Measurements from ENCODE around the gene DUSP16.
A peak's percentile ranks its signal among the peaks of the same experiment; 100 is the strongest.
"Not testable (repeated sequence)": the region's sequence is repeated elsewhere in the genome, so short reads cannot be mapped to it uniquely, and the experiment has no call there.

DUSP16 gene

DNA sequence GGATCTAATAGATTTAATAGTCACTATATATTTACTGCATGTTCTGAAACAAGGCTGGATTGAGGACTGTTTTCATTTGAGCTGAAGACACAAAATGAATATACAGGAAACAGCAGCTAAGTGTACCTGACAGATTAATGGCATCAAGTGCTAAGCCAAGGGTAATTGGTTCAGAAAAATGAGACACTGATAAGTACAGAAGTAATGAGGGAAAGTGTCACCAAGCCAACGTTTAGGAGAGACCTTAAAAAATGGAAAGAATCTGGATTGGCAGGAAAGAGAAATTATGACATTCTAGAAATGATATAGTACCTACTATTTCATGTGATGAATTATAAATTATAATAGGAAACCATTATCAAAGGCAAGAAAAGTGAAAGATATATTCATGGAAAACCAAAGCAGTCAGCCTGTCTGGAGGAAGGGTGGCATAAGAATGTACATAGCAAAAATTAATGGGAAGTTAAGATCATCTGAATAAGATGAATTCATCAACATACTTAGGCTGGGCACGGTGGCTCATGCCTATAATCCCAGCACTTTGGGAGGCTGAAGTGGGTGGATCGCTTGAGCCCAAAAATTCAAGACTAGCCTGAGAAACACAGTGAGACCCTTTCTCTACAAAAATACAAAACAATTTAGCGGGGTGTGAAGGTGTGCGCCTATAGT lies 21.0 kb upstream of the DUSP16 start:
- no peak for DNase-seq (ENCODE audit: low read depth)

DNA sequence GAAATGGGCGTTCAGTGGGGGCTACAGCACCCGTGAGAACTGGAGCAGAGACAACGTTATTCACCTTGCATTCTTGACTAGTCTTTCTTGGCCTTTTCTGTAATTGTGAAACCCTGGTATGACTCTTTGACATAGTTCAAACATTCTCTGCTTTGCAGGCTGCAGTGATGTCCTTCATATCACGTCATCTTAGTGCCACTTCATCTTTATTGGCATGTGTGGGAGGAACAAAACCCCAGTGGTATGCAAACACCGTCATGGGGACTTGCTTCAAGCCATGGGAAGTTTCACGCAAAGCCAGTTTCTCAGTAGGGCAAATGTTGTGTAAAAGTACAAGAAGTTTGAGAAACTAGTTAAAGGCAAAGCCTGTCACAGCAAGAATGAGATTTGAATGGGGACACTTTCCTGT lies 20.2 kb upstream of the DUSP16 start:
- DNase-seq (ENCODE audit: low read depth) = no peak

- DNase-seq (ENCODE audit: low read depth) = no peak
Measured at GRCh38 chr12:12582193-12582881, 19.7 kb upstream of the DUSP16 start.

- DNase-seq (ENCODE audit: low read depth) = not testable (repeated sequence)
Measured at GRCh38 chr12:12580716-12581115, 18.1 kb upstream of the DUSP16 start.

GRCh38 chr12:12577786-12578185 lies 15.1 kb upstream of the DUSP16 start:
- DNase-seq (ENCODE audit: low read depth) = no peak

DNA sequence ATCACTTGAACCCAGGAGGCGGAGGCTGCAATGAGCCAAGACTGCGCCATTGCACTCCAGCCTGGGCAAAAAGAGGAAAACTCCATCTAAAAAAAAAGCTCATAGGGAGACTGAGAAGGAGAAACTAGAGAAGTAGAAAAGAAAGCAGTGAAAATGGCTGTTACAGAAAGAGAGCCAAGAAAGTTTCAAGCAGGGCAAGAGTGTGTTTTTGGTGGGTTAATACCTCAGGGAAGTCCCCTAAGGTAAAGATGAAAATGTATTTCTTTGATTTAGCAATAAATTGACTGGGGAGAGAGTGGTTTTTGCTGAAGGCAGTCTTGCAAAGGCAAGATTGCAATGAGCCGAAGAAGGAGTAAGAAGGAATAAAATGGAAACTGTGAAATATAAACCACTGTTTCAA lies 10.0 kb upstream of the DUSP16 start:
- DNase-seq (ENCODE audit: low read depth) = no peak

GRCh38 chr12:12565971-12566370 lies 3.3 kb upstream of the DUSP16 start:
- DNase-seq (ENCODE audit: low read depth) = not testable (repeated sequence)

DNA sequence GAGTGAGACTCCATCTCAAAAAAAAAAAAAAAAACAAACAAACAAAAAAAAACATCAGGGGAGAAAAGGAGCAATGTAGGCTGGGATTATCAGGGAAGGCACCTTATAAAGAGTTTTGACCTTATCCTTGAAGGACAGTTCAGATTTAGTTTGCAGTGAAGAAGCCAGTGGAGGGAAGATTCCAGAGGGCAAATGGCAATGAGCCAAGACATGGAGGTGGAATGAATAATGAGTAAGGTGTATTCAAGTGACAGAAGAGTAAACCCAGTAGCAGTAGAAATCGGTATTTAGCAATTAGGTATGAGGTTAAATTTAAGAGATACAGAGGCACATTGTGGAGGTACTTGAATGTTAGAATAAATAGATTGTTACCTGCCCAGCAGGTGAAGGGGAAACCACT lies 2.2 kb upstream of the DUSP16 start:
- no peak for DNase-seq (ENCODE audit: low read depth)

DNA sequence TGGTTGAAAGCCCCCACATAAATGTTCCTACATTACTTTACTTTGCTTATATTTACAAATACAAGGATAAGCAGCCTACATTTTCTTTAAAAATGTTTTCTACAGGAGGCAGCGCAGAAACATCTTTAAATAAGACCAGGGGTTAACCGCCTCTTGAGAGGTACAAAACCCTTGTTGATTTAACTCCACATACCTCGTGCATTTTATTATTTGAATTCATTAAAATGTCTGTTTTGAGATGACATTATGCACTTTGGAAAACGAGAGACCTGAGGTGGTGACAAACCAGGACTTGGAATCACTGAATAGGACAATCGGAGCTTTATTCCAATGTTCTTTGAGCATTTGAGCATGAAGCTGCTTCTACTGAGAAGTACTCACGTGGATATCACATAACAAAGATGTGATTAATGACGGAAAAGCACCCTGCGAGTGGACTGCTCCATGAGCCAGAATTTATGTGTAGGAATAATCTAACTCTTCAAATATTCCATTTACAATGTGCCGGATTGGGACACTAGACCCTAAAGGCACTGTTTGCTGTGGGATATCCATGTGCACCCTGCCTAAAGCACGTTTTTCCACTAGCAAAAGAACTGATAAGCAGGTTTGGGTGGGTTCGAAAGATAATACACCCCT lies 746 bp upstream of the DUSP16 start:
- no peak for DNase-seq (ENCODE audit: low read depth)

GRCh38 chr12:12562016-12562483 lies 613 bp downstream of the DUSP16 start:
- no peak for DNase-seq (ENCODE audit: low read depth)

DNA sequence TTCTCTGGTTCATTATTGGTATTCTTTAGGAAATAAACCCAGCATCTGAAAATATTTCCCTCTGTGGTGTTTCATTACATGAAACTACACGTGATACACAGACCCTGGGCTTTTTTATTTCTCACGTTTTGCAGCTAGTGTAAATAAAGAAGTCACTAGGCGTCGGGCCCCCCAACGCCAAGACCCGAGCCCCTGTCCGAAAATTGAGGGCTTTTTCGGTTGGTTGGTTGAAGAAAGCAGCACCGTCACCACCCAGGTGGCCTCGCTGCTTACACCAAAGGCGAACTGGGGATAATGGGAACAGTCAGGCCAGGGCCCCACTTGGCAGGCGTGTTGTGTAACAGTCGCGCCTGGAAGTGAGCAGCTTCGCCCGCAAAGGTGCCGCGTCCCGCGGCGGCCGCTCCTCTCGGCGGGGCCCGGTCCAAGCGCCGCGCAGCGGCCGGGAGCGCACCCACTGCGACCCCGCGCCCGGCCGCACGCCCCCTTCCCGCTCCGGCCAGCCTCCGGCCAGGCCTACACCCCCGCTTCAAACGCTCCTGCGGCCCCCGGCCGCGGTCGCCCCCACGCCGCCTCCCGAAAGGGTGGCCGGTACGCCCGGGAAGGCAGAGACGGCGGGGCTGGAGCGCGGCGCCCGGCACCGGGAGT lies 1.2 kb downstream of the DUSP16 start:
- DNase-seq (ENCODE audit: low read depth) = no peak

DNA sequence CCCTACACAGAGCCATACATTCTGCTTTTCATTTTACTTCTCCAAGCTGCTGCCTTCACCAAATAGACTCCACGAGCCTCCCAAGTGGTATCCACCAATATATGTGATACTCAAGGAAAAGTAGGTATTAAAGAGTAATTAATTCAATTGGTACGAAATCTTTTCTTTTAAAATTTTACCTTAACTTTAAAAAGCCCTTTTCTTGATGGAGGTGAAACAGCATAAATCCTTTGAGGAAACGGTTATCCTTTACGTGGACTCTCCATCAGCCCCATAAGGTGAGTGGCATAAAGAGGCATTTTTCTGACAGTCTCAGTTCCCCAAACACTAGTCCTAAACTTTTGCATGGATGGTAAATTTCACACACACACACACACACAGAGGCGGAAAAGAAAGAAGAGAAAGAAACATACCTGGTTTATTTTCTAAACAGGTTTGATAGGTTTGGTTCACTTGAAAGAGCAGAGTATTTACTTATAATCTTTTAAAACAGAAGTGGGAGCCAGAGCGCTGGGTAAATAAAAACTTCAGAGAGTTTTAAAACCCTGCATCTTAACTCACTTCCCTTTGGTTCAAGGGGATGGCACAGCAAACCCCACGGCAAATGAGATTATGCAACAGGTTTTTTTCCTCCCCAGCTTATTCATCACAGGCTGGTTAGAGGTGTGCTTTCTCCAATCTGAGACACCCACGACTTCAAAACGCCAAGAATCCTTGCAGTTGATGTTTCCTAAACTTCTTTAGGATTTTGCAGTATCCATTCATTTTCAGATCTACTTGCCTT lies 1.9 kb downstream of the DUSP16 start:
- peak; percentile 33 for DNase-seq (ENCODE audit: low read depth)

GRCh38 chr12:12559719-12560296 lies 2.9 kb downstream of the DUSP16 start:
- no peak for DNase-seq (ENCODE audit: low read depth)

DNA sequence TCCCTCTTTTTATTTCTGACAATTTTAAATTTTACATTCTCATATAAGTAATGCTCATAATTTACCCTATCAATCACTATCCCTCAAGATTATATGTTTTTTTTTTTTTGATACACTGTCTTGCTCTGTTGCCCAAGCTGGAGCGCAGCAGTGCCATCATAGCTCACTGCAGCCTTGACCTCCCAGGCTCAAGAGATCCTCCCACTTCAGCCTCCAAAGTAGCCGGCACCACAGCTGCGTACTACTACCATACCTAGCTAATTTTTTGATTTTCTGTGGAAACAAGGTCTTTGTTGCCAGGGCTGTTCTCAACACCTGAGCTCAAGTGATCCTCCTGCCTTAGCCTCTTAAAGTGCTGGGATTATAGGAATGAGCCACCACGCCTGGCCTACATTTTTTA lies 4.4 kb downstream of the DUSP16 start:
- no peak for DNase-seq (ENCODE audit: low read depth)

- DNase-seq (ENCODE audit: low read depth) = no peak
Measured at GRCh38 chr12:12557733-12558132, 4.9 kb downstream of the DUSP16 start.

DNA sequence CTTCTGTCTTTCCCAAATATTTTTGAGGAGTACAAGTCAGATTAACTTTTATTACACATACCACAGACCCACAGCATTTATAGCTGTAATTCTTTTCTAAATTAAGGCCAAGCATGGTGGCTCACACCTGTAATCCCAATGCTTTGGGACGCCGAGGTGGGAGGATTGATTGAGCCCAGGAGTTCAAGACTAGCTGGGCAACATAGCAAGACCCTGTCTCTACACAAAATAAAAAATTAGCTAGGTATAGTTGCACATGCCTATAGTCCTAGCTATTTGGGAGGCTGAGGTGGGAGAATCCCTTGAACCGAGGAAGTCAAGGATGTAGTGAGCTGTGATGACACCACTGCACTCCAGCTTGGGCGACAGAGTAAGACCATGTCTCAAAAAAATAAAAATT lies 7.0 kb downstream of the DUSP16 start:
- DNase-seq (ENCODE audit: low read depth) = no peak

- no peak for DNase-seq (ENCODE audit: low read depth)
Measured at GRCh38 chr12:12553208-12553785, 9.4 kb downstream of the DUSP16 start.

DNA sequence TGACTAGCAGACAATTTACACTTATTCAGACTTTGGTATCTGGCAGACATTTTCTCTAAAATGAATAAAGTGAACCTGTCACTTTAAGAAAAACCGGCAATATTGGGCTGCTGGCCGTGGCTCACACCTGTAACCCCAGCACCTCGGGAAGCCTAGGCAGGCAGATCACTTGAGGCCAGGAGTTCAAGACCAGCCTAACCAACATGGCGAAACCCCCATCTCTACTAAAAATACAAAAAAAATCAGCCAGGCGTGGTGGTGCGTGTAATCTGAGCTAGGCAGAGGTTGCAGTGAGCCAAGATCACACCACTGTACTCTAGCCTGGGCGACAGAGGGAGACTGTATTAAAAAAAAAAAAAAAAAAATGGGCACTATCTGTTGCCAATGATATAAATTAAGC lies 11.5 kb downstream of the DUSP16 start:
- DNase-seq (ENCODE audit: low read depth) = no peak

- no peak for DNase-seq (ENCODE audit: low read depth)
Measured at GRCh38 chr12:12550277-12550676, 12.4 kb downstream of the DUSP16 start.

GRCh38 chr12:12549426-12549825 lies 13.2 kb downstream of the DUSP16 start:
- DNase-seq (ENCODE audit: low read depth) = no peak

GRCh38 chr12:12548713-12549112 lies 13.9 kb downstream of the DUSP16 start:
- DNase-seq (ENCODE audit: low read depth) = no peak

All from stimulated activated CD8-positive, alpha-beta memory T cell treated with anti-CD3 and anti-CD28 coated beads, Interleukin-15, amount 100 ng/mL, for 1 hour (primary cell).